Hepatocyte (in vitro differentiated cells): Measurements from ENCODE around the gene DCBLD1.

Experiments used
- CTCF ChIP-seq: fragments of 200-600 bp; sonication (generic); IDR thresholded peaks from 2 replicates; pipeline ENCODE4 v1.5.1; 2016; ENCODE audit warnings: antibody characterized with exemption, mild to moderate bottlenecking; ENCODE audit not compliant: poor library complexity
- EZH2 ChIP-seq: fragments of 200-600 bp; sonication (generic); IDR thresholded peaks from 2 replicates; pipeline ENCODE4 v1.6.1; 2016; ENCODE audit warnings: antibody characterized with exemption, mild to moderate bottlenecking, borderline replicate concordance
- EZH2phosphoT487 ChIP-seq: fragments of 200-600 bp; sonication (generic); IDR thresholded peaks from one replicate; pipeline ENCODE4 v1.6.1; 2018; ENCODE audit warnings: antibody characterized with exemption, mild to moderate bottlenecking, low read depth, moderate library complexity; ENCODE audit not compliant: unreplicated experiment, severe bottlenecking

- TF ChIP-seq CTCF (no peak), EZH2phosphoT487 (no peak), EZH2 (no peak)
These were observed 76.3 kb downstream of the DCBLD1 start for GRCh38 chr6:117558818-117559217.
